AG09309 (cell line): ENCODE results near the gene CARD11.

Experiments
- DNase-seq: peaks from one replicate; pipeline ENCODE4 v3.0.0-alpha.2; 2010; ENCODE audit warnings: low read depth
- H3K4me3 ChIP-seq: 2 replicates; pipeline ENCODE4 v1.5.1; 2011; ENCODE audit warnings: mild to moderate bottlenecking, low read depth, low read length, moderate library complexity; ENCODE audit not compliant: control insufficient read depth
- TF ChIP-seq, protein P1 (sequence below): IDR thresholded peaks from 2 replicates; pipeline ENCODE4 v1.5.1; 2011; ENCODE audit warnings: mild to moderate bottlenecking, low read depth, low read length, inconsistent platforms; ENCODE audit not compliant: insufficient read depth, control insufficient read depth; ENCODE audit errors: missing control alignments

The CARD11 gene

GRCh38 chr7:2993868-2994267, 49.8 kb downstream of the CARD11 start:
- H3K4me3 ChIP-seq = no peak overlapping the region
- TF ChIP-seq, protein P1, sequence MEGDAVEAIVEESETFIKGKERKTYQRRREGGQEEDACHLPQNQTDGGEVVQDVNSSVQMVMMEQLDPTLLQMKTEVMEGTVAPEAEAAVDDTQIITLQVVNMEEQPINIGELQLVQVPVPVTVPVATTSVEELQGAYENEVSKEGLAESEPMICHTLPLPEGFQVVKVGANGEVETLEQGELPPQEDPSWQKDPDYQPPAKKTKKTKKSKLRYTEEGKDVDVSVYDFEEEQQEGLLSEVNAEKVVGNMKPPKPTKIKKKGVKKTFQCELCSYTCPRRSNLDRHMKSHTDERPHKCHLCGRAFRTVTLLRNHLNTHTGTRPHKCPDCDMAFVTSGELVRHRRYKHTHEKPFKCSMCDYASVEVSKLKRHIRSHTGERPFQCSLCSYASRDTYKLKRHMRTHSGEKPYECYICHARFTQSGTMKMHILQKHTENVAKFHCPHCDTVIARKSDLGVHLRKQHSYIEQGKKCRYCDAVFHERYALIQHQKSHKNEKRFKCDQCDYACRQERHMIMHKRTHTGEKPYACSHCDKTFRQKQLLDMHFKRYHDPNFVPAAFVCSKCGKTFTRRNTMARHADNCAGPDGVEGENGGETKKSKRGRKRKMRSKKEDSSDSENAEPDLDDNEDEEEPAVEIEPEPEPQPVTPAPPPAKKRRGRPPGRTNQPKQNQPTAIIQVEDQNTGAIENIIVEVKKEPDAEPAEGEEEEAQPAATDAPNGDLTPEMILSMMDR = no peak
- DNase-seq = no peak

- TF ChIP-seq, protein P1 = no peak
- no peak overlapping the region for H3K4me3 ChIP-seq
- no peak for DNase-seq
Measured at GRCh38 chr7:2993396-2993795, 50.3 kb downstream of the CARD11 start.

- TF ChIP-seq, protein P1 = no peak
- DNase-seq = no peak
- no peak overlapping the region for H3K4me3 ChIP-seq
Measured at GRCh38 chr7:2990949-2991470, 52.7 kb downstream of the CARD11 start.

- TF ChIP-seq, protein P1 = no peak
- DNase-seq = no peak
- no peak overlapping the region for H3K4me3 ChIP-seq
Measured at GRCh38 chr7:2986561-2986960, 57.1 kb downstream of the CARD11 start.

DNA sequence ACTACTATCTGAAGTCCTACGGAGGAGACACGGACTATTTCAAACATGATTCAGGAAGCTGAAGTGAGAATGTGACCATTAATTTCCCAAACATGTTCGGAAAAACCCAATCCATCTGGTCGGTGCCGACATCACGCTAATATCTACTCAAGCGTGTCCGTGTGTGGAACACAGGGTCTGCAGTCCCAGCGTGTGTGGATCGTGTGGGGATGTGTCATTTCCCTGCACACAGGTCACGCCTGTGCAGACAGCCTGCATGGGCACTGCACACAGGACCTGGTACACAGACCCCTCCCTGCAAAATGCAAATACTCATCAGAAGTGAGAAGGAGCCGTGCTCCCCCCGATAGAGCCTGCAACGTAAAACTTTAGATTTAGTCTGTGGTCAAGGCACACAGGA, 57.8 kb downstream of the CARD11 start:
- H3K4me3 ChIP-seq = no peak overlapping the region
- TF ChIP-seq, protein P1 = no peak
- no peak for DNase-seq

DNA sequence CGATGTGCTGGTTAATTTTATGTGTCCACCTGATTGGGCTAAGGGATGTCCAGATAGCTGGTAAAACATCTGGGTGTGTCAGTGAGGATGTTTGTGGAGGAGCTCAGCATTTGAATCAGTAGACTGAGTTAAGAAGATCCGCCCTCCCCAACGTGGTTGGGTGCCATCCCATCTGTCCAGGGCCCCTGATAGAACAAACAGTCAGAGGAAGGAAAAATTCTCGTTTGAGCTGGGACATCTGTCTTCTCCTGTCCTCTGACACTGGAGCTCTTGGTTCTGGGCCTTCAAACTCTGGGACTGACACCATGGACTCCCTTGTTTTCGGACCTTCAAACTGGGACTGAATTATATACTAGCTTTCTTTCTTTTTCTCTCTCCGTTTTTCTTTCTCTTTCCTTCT, 59.6 kb downstream of the CARD11 start:
- DNase-seq = no peak
- TF ChIP-seq, protein P1 = no peak
- no peak overlapping the region for H3K4me3 ChIP-seq

GRCh38 chr7:2983586-2983985, 60.1 kb downstream of the CARD11 start:
- DNase-seq = no peak
- H3K4me3 ChIP-seq = no peak overlapping the region
- TF ChIP-seq, protein P1 = no peak
